K562 (cell line): Measurements from ENCODE around the gene NCOA3. TPM values are rescaled to one million over a fixed set of nuclear protein-coding genes. Genes with fewer than 3 reads are reported as not detected.

ENCODE experiments used
- ATAC-seq: fragments of 200-7000 bp; cut with Tn5 transposase; 3 replicates; pipeline ENCODE4 v1.9.1; 2020; ENCODE audit warnings: moderate library complexity
- BruUV-seq: library from RNA; stranded (reverse); fragments of 400-500 nt; replicated peaks from 2 replicates; lab custom pipeline; 2021; lab: Mats Ljungman, UMichigan
- CTCF ChIA-PET: fragments of 300-600 bp; formaldehyde crosslinking; extraction: SDS; loops from one replicate; lab custom pipeline; 2021; ENCODE audit warnings: low intra/inter-chr PET ratio; lab: Yijun Ruan, JAX
- POLR2A ChIA-PET: fragments of 300-600, 350-650 bp; sonication (Branson Sonifier 250); formaldehyde crosslinking; extraction: SDS; loops from one replicate; lab custom pipeline; 2021; ENCODE audit warnings: antibody characterized with exemption, inconsistent platforms; lab: Yijun Ruan, JAX
- DNase-seq, 4 experiments: peaks; one replicate each; pipeline versions ENCODE4 v3.0.0 to v3.0.0-alpha.2; 2011 to 2018; ENCODE audit warnings: low spot score in 3 of 4, mixed read lengths in 3 of 4; ENCODE audit errors: extremely low read depth in 1 of 4
- FAIRE-seq: peaks from 2 replicates; lab custom pipeline; 2011; peaks lifted over from hg19 to GRCh38; lab: Jason Lieb, UNC
- H2AFZ ChIP-seq: 2 replicates; pipeline ENCODE4 v1.6.0; 2011; ENCODE audit warnings: low read depth, low read length, control low read depth, inconsistent platforms
- H3K27ac ChIP-seq: fragments of 200-600 bp; 3 replicates; pipeline ENCODE4 v1.8.0; 2011; ENCODE audit warnings: low read depth, mild to moderate bottlenecking, control low read depth, inconsistent platforms, low read length, moderate library complexity, mixed read lengths; ENCODE audit errors: extremely low read depth
- H3K27me3 ChIP-seq, 2 experiments: fragments of 300-600 bp in 1 of 2; 2 replicates in 1 of 2; 3 replicates in 1 of 2; pipeline versions ENCODE4 v1.6.0 to v1.8.0; 2011; ENCODE audit warnings: inconsistent platforms in 2 of 2, low read length in 2 of 2, mild to moderate bottlenecking in 1 of 2, mixed read lengths in 1 of 2, moderate library complexity in 1 of 2; ENCODE audit not compliant: control insufficient read depth in 2 of 2, insufficient read depth in 2 of 2
- H3K36me3 ChIP-seq: fragments of 300-600 bp; 3 replicates; pipeline ENCODE4 v1.8.0; 2011; ENCODE audit warnings: mild to moderate bottlenecking, low read length, inconsistent platforms; ENCODE audit not compliant: control insufficient read depth, insufficient read depth
- H3K4me1 ChIP-seq, 2 experiments: fragments of 200-600 bp in 1 of 2; replicated peaks in 1 of 2; 2 replicates in 1 of 2; 3 replicates in 1 of 2; pipeline versions ENCODE4 v1.5.1 to v1.8.0; 2011; ENCODE audit warnings: inconsistent platforms in 2 of 2, low read length in 2 of 2, mild to moderate bottlenecking in 1 of 2, mixed read lengths in 1 of 2, moderate library complexity in 1 of 2; ENCODE audit not compliant: control insufficient read depth in 2 of 2, insufficient read depth in 2 of 2
- H3K4me2 ChIP-seq: 2 replicates; pipeline ENCODE4 v1.6.1; 2011; ENCODE audit warnings: low read length, control low read depth, inconsistent platforms, mixed read lengths; ENCODE audit not compliant: insufficient read depth
- H3K4me3 ChIP-seq: fragments of 200-600 bp; sonication (generic), shearing (Covaris generic); 2 replicates; pipeline ENCODE4 v1.5.1; 2016; ENCODE audit warnings: control low read depth, inconsistent platforms
- H3K79me2 ChIP-seq: fragments of 200-600 bp; 3 replicates; pipeline ENCODE4 v1.8.0; 2011; ENCODE audit warnings: low read length, inconsistent platforms; ENCODE audit not compliant: control insufficient read depth, insufficient read depth
- H3K9ac ChIP-seq, 2 experiments: 2 replicates each; pipeline versions ENCODE4 v1.6.0 to v1.6.1; 2011; ENCODE audit warnings: low read depth in 2 of 2, low read length in 2 of 2, control low read depth in 1 of 2, inconsistent platforms in 1 of 2, mild to moderate bottlenecking in 1 of 2, mixed read lengths in 1 of 2; ENCODE audit not compliant: insufficient read depth in 1 of 2
- H3K9me1 ChIP-seq: one replicate; pipeline ENCODE4 v1.6.0; 2011; ENCODE audit warnings: inconsistent platforms, mild to moderate bottlenecking, low read length, moderate library complexity; ENCODE audit not compliant: control insufficient read depth, insufficient read depth
- H3K9me3 ChIP-seq: replicated peaks from 2 replicates; pipeline ENCODE4 v1.5.1; 2011; ENCODE audit warnings: low read depth, low read length, inconsistent platforms; ENCODE audit not compliant: control insufficient read depth, insufficient read depth
- H4K20me1 ChIP-seq: replicated peaks from 2 replicates; pipeline ENCODE4 v1.6.1; 2011; ENCODE audit warnings: low read length, inconsistent platforms, mixed read lengths; ENCODE audit not compliant: control insufficient read depth, insufficient read depth
- ARHGAP35 ChIP-seq: fragments of 450-650 bp; IDR thresholded peaks from 2 replicates; pipeline ENCODE4 v1.6.1; 2018; ENCODE audit not compliant: partially characterized antibody
- CAMTA2 ChIP-seq: fragments of 250-450 bp; sonication (Bioruptor Pico); conservative IDR thresholded peaks from 2 replicates; pipeline ENCODE4 v1.5.1; 2022
- CREB5 ChIP-seq: fragments of 250-450 bp; sonication (Bioruptor Pico); IDR thresholded peaks from 2 replicates; pipeline ENCODE4 v1.5.0; 2020; ENCODE audit warnings: mild to moderate bottlenecking
- EWSR1 ChIP-seq: fragments of 450-650 bp; IDR thresholded peaks from 2 replicates; pipeline ENCODE4 v1.6.1; 2018; ENCODE audit warnings: borderline replicate concordance, mild to moderate bottlenecking, low read depth, moderate library complexity; ENCODE audit not compliant: partially characterized antibody
- HMG20B ChIP-seq: fragments of 250-450 bp; sonication (Bioruptor Pico); IDR thresholded peaks from 2 replicates; pipeline ENCODE4 v1.5.0; 2021; ENCODE audit warnings: mild to moderate bottlenecking
- ID3 ChIP-seq, 2 experiments: fragments of 250-450 bp in 1 of 2; fragments of 450-650 bp in 1 of 2; sonication (Bioruptor Pico) in 1 of 2; IDR thresholded peaks; 2 replicates each; pipeline versions ENCODE4 v1.6.1 to v1.8.0; 2016 to 2021; ENCODE audit warnings: mild to moderate bottlenecking in 2 of 2, moderate library complexity in 2 of 2, missing compliant biosample characterization in 1 of 2, missing genetic modification characterization in 1 of 2
- ZBTB11 ChIP-seq, 3 experiments: fragments of 200-800 bp in 1 of 3; fragments of 250-450 bp in 1 of 3; fragments of 450-650 bp in 1 of 3; sonication (Bioruptor Pico) in 1 of 3; sonication (Bioruptor generic) in 1 of 3; formaldehyde crosslinking in 1 of 3; IDR thresholded peaks; 2 replicates each; pipeline versions ENCODE4 v1.6.1 to v1.8.0; 2016 to 2022; ENCODE audit warnings: mild to moderate bottlenecking in 2 of 3, missing genetic modification characterization in 2 of 3, missing compliant biosample characterization in 1 of 3, moderate library complexity in 1 of 3
- ZNF511 ChIP-seq: sonication (generic); formaldehyde crosslinking; IDR thresholded peaks from 2 replicates; pipeline ENCODE4 v1.8.0; 2022; ENCODE audit warnings: mild to moderate bottlenecking, missing genetic modification reagents
- WGBS: fragments of 100-300 bp; shearing (Covaris generic); methylation state at CpG from one replicate; pipeline ENCODE4 v1.1.6; 2016; ENCODE audit warnings: low coverage, mixed read lengths; ENCODE audit not compliant: insufficient coverage; ENCODE audit errors: missing lambda C conversion rate; 5-methylcytosine and 5-hydroxymethylcytosine counted together
- in situ Hi-C: fragments of 300-500 bp; cut with MboI; formaldehyde crosslinking; loops from 4 replicates; pipeline ENCODE4 v1.15.0; 2018; ENCODE audit warnings: inconsistent platforms, mixed read lengths
- intact Hi-C: fragments of 100-400 bp; cut with micrococcal nuclease; formaldehyde crosslinking; loops from 2 replicates; pipeline ENCODE4 v1.14.2; 2022
- polyA plus RNA-seq, 8 experiments: library from polyadenylated mRNA; depleted of rRNA in 4 of 8; stranded (reverse) in 5 of 8; unstranded in 3 of 8; fragments of >200 nt; fragmentation: Nextera tagmentation in 2 of 8; fragmentation: Illumina TruSeq in 1 of 8; extraction: Ambion mirVana in 2 of 8; extraction: Trizol in 1 of 8; gene quantifications; 2 replicates each; pipeline versions ENCODE4 v1.2.1 to v1.2.3, GENCODE V29; 2011 to 2014; ENCODE audit warnings: inconsistent platforms in 1 of 8, missing spikeins in 1 of 8
- total RNA-seq, 7 experiments: library from RNA; depleted of rRNA in 6 of 7; stranded (reverse); fragments of >200 nt in 6 of 7; fragmentation: Illumina TruSeq in 2 of 7; extraction: Trizol in 2 of 7; gene quantifications; 2 replicates each; pipeline versions ENCODE4 v1.2.1 to v1.2.3, GENCODE V29; 2011 to 2021; ENCODE audit warnings: low replicate concordance in 1 of 7

The NCOA3 gene
- total and polyA plus RNA-seq, 9 of the 15 experiments (the other 6 are each of a cell fraction or from before 2014, with no cell fraction given), result 3.2 to 24.3 (median 14.4) TPM

- no peaks in the 10 kb centered on the region for H3K36me3 ChIP-seq
- H3K9me1 ChIP-seq, result no peaks in the 10 kb centered on the region
- no peak overlapping the region for H3K4me3 ChIP-seq
- intact Hi-C loops, result no loop called here
- H3K9ac ChIP-seq, result no peak overlapping the region
- ChIA-PET CTCF (no interaction called here), POLR2A (interaction anchor here (0.6 kb wide), 1 partner anchor 1838 kb away, joined by 4 read pairs; no protein-coding TSS in a partner anchor)
- in situ Hi-C loops, result loop anchor here (5.0 kb wide), 1 partner anchor 943 kb away; no protein-coding TSS in a partner anchor
- no peak for FAIRE-seq
- no peak overlapping the region for H3K27ac ChIP-seq
- no TSS peak for BruUV-seq
- no peak for DNase-seq
- peaks cover 0 to 12% of the 10 kb centered on the region in 2 experiments; a peak in 1 of 5 replicates for H3K4me1 ChIP-seq
- no peaks in the 10 kb centered on the region for H3K9me3 ChIP-seq
- TF ChIP-seq CREB5 (CRISPR knock-in tag) (no peak), ID3 (CRISPR knock-in tag; IDR thresholded peaks at IDR 0.05) (no peak), ID3 (tag; IDR thresholded peaks at IDR 0.05) (no peak), ZBTB11 (CRISPR knock-in tag; IDR thresholded peaks at IDR 0.05) (peak in 1 of 3 experiments; percentile 46; a peak in 1 of 6 replicates), ZNF511 (CRISPR knock-in tag) (no peak), HMG20B (CRISPR knock-in tag) (no peak), ARHGAP35 (no peak), CAMTA2 (CRISPR knock-in tag) (no peak), EWSR1 (peak; percentile 3)
- peaks cover 20% of the 10 kb centered on the region for H4K20me1 ChIP-seq
- peaks cover 45 to 87% of the 10 kb centered on the region in 2 experiments for H3K27me3 ChIP-seq
- H3K4me2 ChIP-seq, result no peak overlapping the region
- no peaks in the 10 kb centered on the region for H3K79me2 ChIP-seq
- 7% methylated on average over 14 of the region's 15 CpGs for WGBS
- H2AFZ ChIP-seq, result no peak overlapping the region
- no peak for ATAC-seq
Measured at GRCh38 chr20:47674145-47674544, 172.5 kb downstream of the NCOA3 start.
